Measurements from ENCODE around the gene NMUR2. TPM values are rescaled to one million over a fixed set of nuclear protein-coding genes. Genes with fewer than 3 reads are reported as not detected.

The NMUR2 gene
- total and polyA plus RNA-seq, 2 experiments from 2014 or later, result not detected

DNA sequence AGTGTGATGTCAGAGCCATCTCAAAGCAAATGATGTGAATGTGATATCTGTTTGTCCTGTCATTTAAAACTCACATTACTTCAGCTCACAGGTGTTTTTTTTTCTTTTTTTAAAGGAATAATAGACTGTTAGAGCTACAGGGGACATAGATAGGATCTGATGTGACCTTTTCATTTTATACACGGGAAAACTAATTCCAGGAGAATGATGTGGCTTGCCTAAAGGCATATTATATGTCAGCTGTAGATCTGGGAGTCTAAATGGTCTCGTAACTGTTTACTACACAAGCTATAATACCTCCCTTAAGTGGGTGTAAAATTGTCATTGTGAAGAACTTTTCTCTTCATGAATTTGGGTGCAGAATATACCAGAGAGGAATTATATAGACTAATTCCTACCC is 2.0 kb downstream of the NMUR2 start (continued):
- TF ChIP-seq ZNF462 (CRISPR knock-in tag; IDR thresholded peaks at IDR 0.05) (no peak), EZH2phosphoT487 (IDR thresholded peaks at IDR 0.05; ENCODE audit: unreplicated experiment) (no peak), CTCF (conservative IDR thresholded peaks at IDR 0.05; ENCODE audit: low read depth in 2 of 2) (no peak)

DNA sequence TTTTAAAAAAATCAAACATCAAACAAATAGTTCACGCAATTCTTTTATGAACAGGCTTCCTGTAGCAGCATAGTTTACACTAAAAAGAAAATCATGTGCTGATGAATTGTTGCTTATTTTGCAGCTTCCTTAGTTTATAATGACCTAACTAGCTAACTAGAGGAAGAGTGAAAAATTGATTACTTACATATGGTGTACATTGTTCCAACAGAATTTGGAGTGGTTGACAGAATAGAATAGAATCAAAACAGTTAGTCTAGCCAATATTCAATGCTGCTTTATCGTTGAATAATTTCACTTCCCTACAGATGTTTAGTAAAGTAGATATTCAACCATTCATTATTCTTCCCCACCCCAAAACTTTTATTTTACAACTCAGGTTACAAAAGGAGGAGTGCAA is 4.2 kb downstream of the NMUR2 start:
- Histone ChIP-seq H4K20me1 (replicated peaks; ENCODE audit: insufficient read depth) (no peaks in the 10 kb centered on the region), H3K36me3 (ENCODE audit: insufficient read depth) (no peaks in the 10 kb centered on the region), H3K4me1 (ENCODE audit: insufficient read depth) (no peaks in the 10 kb centered on the region), H3F3A (replicated peaks; ENCODE audit: low read depth) (no peaks in the 10 kb centered on the region), H3K4me2 (no peak overlapping the region), H3K4me3 (no peak overlapping the region), H3K9me2 (ENCODE audit: insufficient read depth) (no peaks in the 10 kb centered on the region), H2AFZ (no peak overlapping the region), H3K27ac (ENCODE audit: low read depth) (no peak overlapping the region), H3K27me3 (ENCODE audit: insufficient read depth) (no peaks in the 10 kb centered on the region), H3K79me2 (replicated peaks; ENCODE audit: insufficient read depth) (no peaks in the 10 kb centered on the region)
- DNase-seq (ENCODE audit: low spot score) (no peak), ATAC-seq (no peak)
- H3K4me3 Mint-ChIP-seq, result no peak overlapping the region
- H3K27ac Mint-ChIP-seq, result no peak overlapping the region
- TF ChIP-seq POLR2AphosphoS5 (IDR thresholded peaks at IDR 0.05; ENCODE audit: low read depth) (no peak), REST (IDR thresholded peaks at IDR 0.05; ENCODE audit: unreplicated experiment) (no peak), ZNF114 (CRISPR knock-in tag; IDR thresholded peaks at IDR 0.05) (no peak), NANOG (IDR thresholded peaks at IDR 0.05; ENCODE audit: borderline replicate concordance) (no peak), EZH2 (IDR thresholded peaks at IDR 0.05; ENCODE audit: low read depth, unreplicated experiment) (no peak)
- peaks cover 1% of the 10 kb centered on the region for H3K27me3 Mint-ChIP-seq (ENCODE audit: insufficient read depth, low read depth, poor library complexity)
- peaks cover 3% of the 10 kb centered on the region; the same call in 2 of the 3 replicates for H3K4me1 Mint-ChIP-seq
- H3K9me3 Mint-ChIP-seq, result no peaks in the 10 kb centered on the region; the same call in 2 of the 3 replicates
- H3K36me3 Mint-ChIP-seq (ENCODE audit: low read depth), result no peaks in the 10 kb centered on the region

Measured in GM23338 (cell line).